Stimulated activated effector memory CD8-positive, alpha-beta T cell treated with anti-CD3 and anti-CD28 coated beads, Interleukin-12 subunit alpha, Interleukin-12 subunit beta, amount 100 ng/mL, for 72 hours (primary cell): ENCODE results near the gene SIRT6.

Experiments
- ATAC-seq: fragments of 150-1000 bp; cut with Tn5 transposase; 2 replicates; pipeline ENCODE4 v1.10.0; 2021
- DNase-seq, 2 donors: peaks; one replicate each; pipeline ENCODE4 v3.0.0; 2021 to 2022; ENCODE audit warnings: low spot score in 2 of 2
- H3K27ac Mint-ChIP-seq: one replicate; pipeline ENCODE4 v1.8.0; 2022; ENCODE audit warnings: mild to moderate bottlenecking, mixed read lengths
- H3K36me3 Mint-ChIP-seq: one replicate; pipeline ENCODE4 v1.8.0; 2022; ENCODE audit warnings: mild to moderate bottlenecking, mixed read lengths
- H3K4me1 Mint-ChIP-seq: one replicate; pipeline ENCODE4 v1.8.0; 2022; ENCODE audit warnings: mixed read lengths
- H3K4me3 Mint-ChIP-seq: one replicate; pipeline ENCODE4 v1.8.0; 2022; ENCODE audit warnings: mild to moderate bottlenecking, mixed read lengths
- H3K9me3 Mint-ChIP-seq: one replicate; pipeline ENCODE4 v1.8.0; 2022; ENCODE audit warnings: mixed read lengths

Gene SIRT6

DNA sequence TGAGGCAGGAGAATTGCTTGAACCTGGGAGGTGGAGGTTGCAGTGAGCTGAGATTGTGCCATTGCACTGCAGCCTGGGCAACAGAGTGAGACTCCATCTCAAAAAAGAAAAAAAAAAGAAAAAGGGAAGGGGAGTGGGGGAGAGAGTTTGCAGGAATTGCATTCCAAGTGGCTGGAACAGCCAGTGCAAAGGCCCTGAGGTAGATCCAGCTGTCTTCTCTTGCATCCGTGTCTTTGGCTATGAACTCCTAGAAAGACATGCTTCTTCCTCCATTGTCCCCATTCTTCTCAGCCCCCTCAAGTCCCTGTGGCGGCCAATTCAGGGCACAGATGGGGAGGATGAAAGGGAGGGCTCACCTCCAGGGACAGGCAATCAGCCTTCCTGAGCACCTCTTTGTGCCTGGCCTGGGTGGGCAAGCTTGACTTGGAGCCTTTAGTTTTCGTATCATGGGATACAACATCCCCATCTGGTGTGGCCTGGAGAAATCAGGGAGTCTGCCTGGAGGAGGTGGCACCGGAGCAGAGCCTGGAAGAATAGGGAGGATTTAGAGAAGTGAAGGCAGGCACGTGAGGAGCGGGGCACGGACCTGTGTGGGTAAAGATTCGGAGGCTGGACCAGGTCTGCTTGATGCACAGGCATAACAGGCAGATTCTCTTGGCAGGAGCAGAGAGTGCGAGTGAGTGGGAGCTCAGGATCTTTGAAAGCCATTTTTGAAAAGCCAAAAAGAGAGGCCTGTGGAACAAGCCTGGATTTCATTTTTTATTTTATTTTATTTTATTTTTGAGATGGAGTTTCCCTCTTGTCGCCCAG, 5.2 kb upstream of the SIRT6 start:
- ATAC-seq = no peak
- Mint-ChIP-seq H3K9me3 (no peaks in the 10 kb centered on the region), H3K4me1 (peaks cover 22% of the 10 kb centered on the region), H3K36me3 (peaks cover 2% of the 10 kb centered on the region), H3K27ac (no peak overlapping the region), H3K4me3 (no peak overlapping the region)
- no peak for DNase-seq

DNA sequence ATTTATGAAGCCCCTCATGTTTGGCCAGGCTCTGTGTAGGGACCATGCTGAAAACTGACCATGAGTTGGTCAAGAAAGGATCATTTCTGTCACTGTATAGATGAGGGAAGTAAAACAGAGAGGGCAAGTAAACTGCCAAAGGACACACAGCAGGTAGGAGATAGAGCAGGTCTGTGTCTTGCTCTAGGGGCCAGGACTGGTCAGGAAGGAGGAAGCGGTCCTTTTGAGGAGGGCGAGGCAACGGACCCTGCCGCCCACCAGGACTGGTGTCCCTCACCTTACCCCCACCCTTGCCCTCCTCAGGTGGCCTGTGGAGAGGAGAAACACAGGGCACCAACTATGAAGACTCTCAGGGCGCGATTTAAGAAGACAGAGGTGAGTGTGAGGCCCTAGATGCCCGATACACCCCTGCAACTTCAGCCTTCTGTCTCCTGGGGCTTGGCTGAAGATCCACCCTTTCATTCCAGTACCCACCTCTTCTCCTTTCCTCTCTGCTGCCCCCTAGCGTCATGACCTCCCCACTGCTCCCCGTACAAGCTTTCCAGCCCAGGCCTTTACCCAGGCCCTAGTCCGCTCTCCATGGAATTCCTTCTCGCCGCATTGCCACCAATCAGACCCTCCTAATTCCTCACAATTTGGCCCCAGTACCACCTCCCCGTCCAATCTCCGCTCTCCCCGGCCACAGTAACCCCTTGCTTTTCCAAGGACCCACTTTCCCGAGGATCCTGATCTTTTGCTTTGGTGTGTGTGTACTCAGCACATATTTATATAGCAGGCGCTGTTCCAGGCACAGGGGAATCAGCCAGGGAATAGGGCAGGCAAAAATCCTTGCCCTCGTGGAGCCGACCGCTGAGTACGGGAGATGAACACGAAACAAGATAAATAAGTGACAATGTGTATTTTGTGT, 4.0 kb upstream of the SIRT6 start:
- Mint-ChIP-seq H3K27ac (peak overlapping the region; percentile 40), H3K9me3 (no peaks in the 10 kb centered on the region), H3K4me1 (peaks cover 30% of the 10 kb centered on the region), H3K36me3 (peaks cover 11% of the 10 kb centered on the region), H3K4me3 (no peak overlapping the region)
- peak; percentile 83 to 93 for DNase-seq
- peak; percentile 72 for ATAC-seq

DNA sequence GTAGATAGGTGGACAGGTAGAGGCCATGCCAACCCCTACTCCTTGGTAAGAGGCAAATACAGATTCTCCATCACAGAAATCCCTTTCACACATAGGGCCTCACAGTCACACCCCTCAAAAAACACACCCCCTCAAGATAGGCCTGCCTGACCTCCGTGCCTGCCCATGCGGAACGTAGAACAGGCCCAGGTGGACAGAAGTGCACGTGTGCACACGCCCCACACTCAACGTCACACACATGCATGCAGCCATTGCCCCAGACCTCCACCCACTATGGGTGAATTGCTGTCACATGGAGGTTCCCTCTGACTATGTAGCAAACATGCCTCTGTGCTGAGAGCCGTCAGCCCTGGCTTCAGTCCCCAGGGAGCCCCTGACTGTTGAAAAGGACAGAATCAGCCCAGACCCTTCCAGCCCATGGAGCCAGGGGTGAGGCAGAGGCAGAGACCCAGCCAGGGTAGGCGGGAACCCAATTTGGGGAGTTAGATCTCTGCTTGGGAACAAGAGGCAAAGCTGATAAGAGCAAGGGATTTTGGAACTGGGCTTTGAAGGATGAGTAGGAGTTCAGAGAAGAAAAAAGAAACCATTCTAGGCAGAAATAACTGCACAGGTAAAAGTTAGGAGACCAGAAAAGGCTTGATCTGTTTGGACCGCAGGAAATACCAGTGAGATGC, 3.2 kb upstream of the SIRT6 start:
- no peak for DNase-seq
- no peaks in the 10 kb centered on the region for H3K9me3 Mint-ChIP-seq
- H3K4me1 Mint-ChIP-seq = peaks cover 36% of the 10 kb centered on the region
- peak overlapping the region; percentile 40 for H3K27ac Mint-ChIP-seq
- H3K4me3 Mint-ChIP-seq = no peak overlapping the region
- no peak for ATAC-seq
- H3K36me3 Mint-ChIP-seq = peaks cover 16% of the 10 kb centered on the region

DNA sequence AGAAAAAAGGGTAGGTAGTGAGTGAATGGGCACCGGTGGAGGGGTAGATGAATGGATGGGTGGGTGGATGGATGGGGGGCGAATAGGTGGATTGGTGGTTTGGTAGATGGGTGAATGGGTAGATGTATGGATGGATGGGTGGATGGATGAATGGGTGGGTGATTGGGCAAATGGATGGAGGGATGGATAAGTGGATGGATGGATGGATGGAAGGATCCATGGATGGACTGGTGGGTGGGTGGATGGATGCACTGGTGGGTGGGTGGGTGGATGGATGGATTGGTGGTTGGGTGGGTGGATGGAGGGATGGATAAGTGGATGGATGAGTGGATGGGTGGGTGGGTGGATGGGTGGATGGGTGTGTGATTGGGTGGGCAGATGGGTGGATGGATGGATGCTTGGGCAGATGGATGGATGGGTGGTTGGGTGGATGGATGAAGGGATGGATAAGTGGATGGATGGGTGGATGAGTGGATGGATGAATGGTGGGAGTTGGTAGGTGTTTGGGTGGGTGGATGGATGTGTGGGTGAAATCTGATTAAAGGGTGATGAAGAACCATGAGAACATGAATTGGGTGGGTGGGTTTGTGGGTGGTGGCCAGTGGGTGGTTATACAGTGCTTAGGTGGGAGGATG, 2.5 kb upstream of the SIRT6 start:
- DNase-seq (no peak), ATAC-seq (no peak)
- Mint-ChIP-seq H3K27ac (no peak overlapping the region), H3K9me3 (no peaks in the 10 kb centered on the region), H3K4me1 (peaks cover 43% of the 10 kb centered on the region), H3K36me3 (peaks cover 23% of the 10 kb centered on the region), H3K4me3 (peak overlapping the region; percentile 98)

DNA sequence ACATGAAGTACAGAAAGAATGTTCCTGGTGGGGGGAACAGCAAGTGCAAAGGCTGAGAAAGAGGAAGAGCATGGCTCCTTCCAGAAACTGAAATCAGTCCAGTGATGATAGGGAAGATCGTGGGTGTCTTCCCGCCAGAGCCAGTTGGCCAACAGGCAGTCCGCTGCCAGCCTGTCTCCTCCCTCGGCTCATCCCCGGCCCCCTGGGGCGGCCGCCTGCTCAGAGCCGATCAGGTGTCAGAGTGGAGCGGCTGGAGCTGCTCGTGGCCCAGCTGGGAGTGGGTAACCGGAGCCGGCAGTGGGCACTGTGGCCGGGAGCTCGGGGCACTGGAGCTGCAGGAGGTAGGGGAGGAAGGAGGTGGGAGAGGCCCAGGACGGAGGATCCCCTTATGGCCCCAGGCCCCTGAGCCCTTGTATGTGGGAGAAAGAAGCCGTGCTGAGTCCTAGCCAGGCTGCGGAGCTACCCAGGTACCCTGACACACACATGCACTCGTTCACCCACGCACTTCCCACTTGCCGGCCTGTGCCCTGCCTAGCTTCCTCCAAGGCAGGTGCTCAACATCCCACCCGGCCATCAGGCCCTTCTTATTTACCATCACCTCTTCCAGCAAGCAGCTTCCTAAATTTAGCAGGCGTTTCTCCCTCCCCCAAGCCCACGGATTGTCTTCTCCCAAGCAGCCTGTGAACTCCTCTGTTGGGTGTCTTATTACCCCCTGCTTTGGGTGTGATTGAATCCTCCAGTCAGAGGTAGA, 1.8 kb upstream of the SIRT6 start:
- peak overlapping the region; percentile 98 for H3K4me3 Mint-ChIP-seq
- no peaks in the 10 kb centered on the region for H3K9me3 Mint-ChIP-seq
- H3K4me1 Mint-ChIP-seq = peaks cover 50% of the 10 kb centered on the region
- peaks cover 30% of the 10 kb centered on the region for H3K36me3 Mint-ChIP-seq
- no peak overlapping the region for H3K27ac Mint-ChIP-seq
- ATAC-seq (no peak), DNase-seq (no peak)

DNA sequence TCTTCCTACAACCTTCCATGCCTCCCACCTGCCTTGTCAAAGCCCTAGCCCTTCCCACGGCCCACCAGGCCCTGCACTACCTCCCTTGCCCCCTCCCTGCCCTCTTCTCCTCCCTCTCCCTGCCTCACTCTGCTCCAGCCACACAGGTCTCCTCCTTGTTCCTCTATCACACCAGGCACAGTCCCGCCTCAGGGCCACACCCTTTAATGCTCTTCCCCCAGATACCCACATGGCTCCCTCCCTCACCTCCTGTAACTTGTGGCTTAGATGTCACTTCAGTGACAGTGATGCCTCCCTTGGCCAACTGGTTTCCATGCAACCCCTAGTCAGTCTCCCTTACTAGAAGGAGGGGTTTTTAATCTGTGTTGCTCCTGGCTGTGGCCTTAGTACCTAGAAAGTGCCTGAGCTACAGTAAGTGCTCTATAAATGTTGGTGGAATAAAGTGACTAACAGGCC, 1.3 kb downstream of the SIRT6 start:
- H3K4me3 Mint-ChIP-seq = peak overlapping the region; percentile 98
- ATAC-seq = no peak
- H3K36me3 Mint-ChIP-seq = peaks cover 56% of the 10 kb centered on the region
- DNase-seq = no peak
- peak overlapping the region; percentile 98 for H3K27ac Mint-ChIP-seq
- H3K9me3 Mint-ChIP-seq = no peaks in the 10 kb centered on the region
- H3K4me1 Mint-ChIP-seq = peaks cover 44% of the 10 kb centered on the region

DNA sequence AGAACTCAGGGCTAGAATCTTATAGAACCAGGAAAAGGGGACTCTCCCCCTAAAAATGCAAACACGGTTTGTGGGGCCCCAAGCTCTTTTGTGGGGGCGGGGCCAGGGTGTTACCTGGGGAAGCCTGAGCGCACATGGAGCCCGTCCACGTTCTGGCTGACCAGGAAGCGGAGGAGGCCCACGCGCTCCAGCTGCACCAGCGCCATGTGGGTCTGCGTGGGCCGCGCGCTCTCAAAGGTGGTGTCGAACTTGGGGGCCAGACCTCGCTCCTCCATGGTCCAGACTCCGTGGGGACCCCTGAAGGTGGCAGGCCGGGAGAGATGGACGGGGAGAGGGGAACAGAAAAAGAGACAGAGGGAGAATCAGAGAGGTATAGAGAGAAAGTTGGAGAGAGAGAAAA, 3.4 kb downstream of the SIRT6 start:
- ATAC-seq (no peak), DNase-seq (no peak)
- peaks cover 62% of the 10 kb centered on the region for H3K36me3 Mint-ChIP-seq
- no peak overlapping the region for H3K27ac Mint-ChIP-seq
- H3K4me1 Mint-ChIP-seq = peaks cover 37% of the 10 kb centered on the region
- no peaks in the 10 kb centered on the region for H3K9me3 Mint-ChIP-seq
- no peak overlapping the region for H3K4me3 Mint-ChIP-seq

DNA sequence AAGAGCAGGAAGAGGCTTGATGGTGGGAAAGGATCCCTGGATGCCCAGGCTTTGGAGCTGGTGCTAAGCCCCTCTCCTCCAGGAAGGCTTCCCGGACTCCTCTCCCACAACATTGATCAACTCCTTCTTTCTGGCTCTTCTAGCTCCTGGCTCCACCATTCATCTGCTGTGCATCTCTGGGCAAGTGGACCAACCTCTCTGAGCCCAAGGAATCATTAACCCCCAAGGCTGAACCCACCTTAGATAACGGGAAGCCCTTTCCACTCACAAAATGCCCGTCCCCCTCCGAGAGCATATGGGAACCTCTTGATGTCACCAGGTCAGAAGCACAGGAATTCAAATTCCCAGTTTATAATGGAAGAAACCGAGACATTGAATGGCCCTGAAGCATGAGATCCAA, 5.2 kb downstream of the SIRT6 start:
- ATAC-seq (no peak), DNase-seq (no peak)
- Mint-ChIP-seq H3K36me3 (peaks cover 56% of the 10 kb centered on the region), H3K4me3 (no peak overlapping the region), H3K9me3 (no peaks in the 10 kb centered on the region), H3K4me1 (peaks cover 37% of the 10 kb centered on the region), H3K27ac (no peak overlapping the region)

DNA sequence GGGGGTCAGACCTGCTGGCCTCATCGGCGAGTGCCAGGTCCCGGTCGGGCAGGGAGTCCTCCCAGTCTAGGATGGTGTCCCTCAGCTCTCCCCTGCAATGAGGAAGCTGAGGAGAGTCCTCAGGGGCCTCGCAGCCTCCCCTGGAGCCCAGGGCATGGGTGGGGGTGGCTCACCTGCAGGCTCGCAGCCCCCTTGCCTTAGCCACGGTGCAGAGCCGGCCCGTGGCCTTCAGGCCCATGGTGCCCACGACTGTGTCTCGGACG, 6.8 kb downstream of the SIRT6 start:
- H3K4me3 Mint-ChIP-seq = no peak overlapping the region
- DNase-seq (no peak), ATAC-seq (no peak)
- no peak overlapping the region for H3K27ac Mint-ChIP-seq
- peaks cover 46% of the 10 kb centered on the region for H3K36me3 Mint-ChIP-seq
- H3K4me1 Mint-ChIP-seq = peaks cover 28% of the 10 kb centered on the region
- no peaks in the 10 kb centered on the region for H3K9me3 Mint-ChIP-seq

DNA sequence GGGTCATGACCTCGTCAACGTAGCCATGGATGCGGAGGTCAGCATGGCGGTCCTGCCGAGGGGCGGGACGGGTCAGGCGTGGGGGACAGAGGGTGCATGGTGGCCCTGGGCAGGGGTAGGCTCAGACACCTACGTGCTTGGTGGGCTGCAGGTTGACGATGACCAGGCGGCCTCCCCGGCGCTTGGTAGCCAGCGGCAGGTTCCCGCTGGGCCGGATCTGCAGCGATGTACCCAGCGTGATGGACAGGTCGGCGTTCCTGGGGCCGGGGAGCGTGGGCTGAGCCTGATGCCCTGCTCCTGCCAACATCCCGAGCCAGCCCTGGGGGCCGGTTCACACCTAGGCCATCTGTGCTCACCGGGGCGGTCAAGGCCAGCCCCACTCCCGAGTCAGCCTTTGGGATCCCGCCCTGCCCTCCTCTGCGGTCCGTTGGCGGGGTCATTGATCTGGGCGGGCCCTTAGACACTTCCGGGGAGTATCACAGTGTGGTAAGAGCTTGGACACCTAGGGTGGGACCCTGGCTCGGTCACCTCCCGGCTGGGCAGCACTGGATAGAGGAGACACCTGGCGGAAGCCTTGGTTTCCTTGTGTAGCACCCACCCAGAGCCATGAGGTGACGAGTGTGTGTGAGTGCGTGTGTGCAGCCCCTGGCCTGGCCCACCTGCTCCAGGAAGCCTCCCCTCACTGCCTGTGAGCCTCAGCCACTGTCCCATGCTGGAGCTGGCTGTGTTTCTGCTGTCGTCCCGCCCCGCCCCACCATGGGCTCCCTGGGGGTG, 7.3 kb downstream of the SIRT6 start:
- Mint-ChIP-seq H3K36me3 (peaks cover 41% of the 10 kb centered on the region), H3K27ac (no peak overlapping the region), H3K4me3 (no peak overlapping the region), H3K9me3 (no peaks in the 10 kb centered on the region), H3K4me1 (peaks cover 24% of the 10 kb centered on the region)
- DNase-seq = no peak
- ATAC-seq = peak; percentile 5

DNA sequence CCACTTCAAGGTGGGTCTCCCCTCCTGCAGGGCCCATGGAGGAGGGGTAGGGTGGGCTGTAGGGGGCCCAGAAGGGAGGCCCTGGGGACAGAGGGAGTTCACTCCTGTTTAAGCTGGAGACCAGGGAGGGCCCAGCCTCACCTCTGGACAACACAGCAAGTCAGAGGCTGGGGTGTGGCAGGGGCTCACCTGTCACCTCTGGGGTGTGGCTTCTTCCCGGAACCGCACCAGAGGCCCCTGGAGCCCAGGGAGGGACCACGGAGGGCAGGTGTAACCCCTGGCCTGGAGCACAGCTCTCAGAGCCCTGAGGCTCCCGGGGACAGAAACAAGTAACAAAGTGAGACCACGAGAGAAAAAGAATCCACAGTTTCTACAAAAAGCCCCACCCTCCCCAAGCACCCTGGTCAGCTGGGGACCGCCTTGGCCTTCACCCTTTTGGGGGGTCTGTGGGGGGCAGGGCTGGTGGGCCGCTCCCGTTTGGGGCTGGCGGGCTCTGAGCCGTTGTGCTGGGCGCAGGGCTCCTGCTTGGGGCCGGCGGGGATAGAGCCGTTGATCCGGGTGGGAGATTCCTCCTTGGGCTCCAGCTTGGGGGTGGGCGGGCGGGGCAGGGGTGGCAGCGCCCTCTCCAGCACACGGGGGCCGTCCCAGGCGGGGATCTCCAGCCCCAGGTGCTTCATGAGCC, 8.0 kb downstream of the SIRT6 start:
- Mint-ChIP-seq H3K9me3 (no peaks in the 10 kb centered on the region), H3K4me1 (peaks cover 17% of the 10 kb centered on the region), H3K36me3 (peaks cover 34% of the 10 kb centered on the region), H3K4me3 (no peak overlapping the region), H3K27ac (no peak overlapping the region)
- ATAC-seq (no peak), DNase-seq (no peak)

DNA sequence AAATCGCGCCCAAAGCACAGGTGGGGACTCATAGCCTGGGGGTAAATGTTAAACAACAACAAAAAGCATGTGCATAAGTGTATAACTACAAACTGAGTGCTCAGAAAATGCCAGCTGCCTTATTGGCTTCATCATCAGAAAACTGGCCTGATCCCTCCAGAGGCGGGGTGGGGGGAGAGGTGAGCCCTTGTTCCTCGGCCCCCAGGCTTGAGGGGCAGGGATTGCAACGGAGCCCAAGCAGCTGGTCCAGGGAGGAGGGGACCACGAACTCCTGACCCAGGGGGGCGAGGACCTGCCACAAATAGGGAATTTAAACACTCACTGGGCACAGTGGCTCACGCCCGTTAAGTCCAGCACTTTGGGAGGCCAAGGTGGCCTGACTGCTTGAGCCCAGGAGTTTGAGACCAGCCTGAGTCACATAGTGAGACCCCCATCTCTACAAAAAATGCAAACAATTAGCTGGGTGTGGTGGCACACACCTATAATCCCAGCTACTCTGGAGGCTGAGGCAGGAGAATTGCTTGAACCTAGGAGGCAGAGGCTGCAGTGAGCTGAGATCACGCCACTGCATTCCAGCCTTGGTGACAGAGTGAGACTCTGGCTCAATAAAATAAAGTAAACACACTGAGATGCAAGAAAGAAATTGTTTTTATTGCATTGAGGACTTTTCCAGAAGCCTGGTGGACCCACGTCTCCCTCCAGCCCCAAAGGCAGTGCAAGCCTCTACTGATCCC, 8.7 kb downstream of the SIRT6 start:
- no peak overlapping the region for H3K4me3 Mint-ChIP-seq
- ATAC-seq = no peak
- H3K36me3 Mint-ChIP-seq = peaks cover 27% of the 10 kb centered on the region

DNA sequence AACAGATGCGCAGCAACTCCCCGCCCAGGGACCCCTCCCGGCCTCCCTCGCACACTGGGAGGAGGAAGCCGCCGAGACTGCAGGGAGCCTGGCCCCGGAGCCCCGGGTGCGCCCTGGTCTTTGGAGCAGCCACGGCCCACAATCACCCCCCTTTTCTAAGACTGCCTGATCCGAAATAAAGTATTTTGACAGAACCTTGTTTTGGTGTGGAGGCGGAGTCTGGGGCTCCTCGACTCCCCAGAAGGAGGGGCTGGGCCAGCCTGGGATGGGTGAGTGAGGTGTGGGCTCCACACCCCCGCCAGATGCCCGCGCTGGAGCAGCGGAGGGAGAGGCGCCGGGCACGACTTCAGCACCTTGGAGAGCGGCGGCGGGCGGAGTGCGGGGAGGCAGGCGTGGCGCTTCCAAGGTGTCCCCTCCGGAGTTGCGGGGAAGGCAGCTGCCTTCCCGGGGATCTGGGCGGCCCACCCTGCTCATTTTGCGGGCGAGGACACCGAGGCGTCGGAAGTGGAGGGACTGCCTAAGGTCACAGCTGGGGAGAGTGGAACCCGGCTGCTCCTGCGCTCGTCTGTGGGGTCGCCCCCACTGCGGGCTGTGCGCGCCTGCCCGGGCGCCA, 9.4 kb downstream of the SIRT6 start:
- Mint-ChIP-seq H3K4me1 (peaks cover 13% of the 10 kb centered on the region), H3K4me3 (no peak overlapping the region), H3K27ac (no peak overlapping the region), H3K9me3 (no peaks in the 10 kb centered on the region), H3K36me3 (peaks cover 20% of the 10 kb centered on the region)
- ATAC-seq (peak; percentile 76), DNase-seq (peak; percentile 67 to 82)

More for the DNA sequence above, 8.7 kb downstream of the SIRT6 start:
- Mint-ChIP-seq H3K9me3 (no peaks in the 10 kb centered on the region), H3K27ac (no peak overlapping the region), H3K4me1 (peaks cover 13% of the 10 kb centered on the region)
- DNase-seq = no peak
